Upper lobe of left lung (tissue), 6 donors: ENCODE results near the gene IL33. TPM values are rescaled to one million over a fixed set of nuclear protein-coding genes. Genes with fewer than 3 reads are reported as not detected.
A peak's percentile ranks its signal among the peaks of the same experiment; 100 is the strongest.
"Not testable (repeated sequence)": the region's sequence is repeated elsewhere in the genome, so short reads cannot be mapped to it uniquely, and the experiment has no call there.

ENCODE experiments used
- ATAC-seq, 2 donors: fragments of 200-7000 bp; cut with Tn5 transposase; one replicate each; pipeline ENCODE4 v1.9.1; 2022; ENCODE audit warnings: mild to moderate bottlenecking in 2 of 2, moderate library complexity in 2 of 2; ENCODE audit not compliant: low FRiP score in 2 of 2
- DNase-seq, 2 donors: peaks; one replicate each; pipeline ENCODE4 v3.0.0-alpha.2; 2019 to 2020
- H3K27ac ChIP-seq, 4 donors: fragments of 200-600 bp; sonication (generic); one replicate each; pipeline ENCODE4 v1.5.1; 2016 to 2019
- H3K27me3 ChIP-seq, 4 donors: fragments of 200-600 bp; sonication (generic); one replicate each; pipeline ENCODE4 v1.5.1; 2017 to 2019
- H3K36me3 ChIP-seq, 4 donors: fragments of 200-600 bp; sonication (generic); one replicate each; pipeline ENCODE4 v1.5.1; 2016 to 2019
- H3K4me1 ChIP-seq, 4 donors: fragments of 200-600 bp; sonication (generic); one replicate each; pipeline ENCODE4 v1.5.1; 2018 to 2019
- H3K4me3 ChIP-seq, 4 donors: fragments of 200-600 bp; sonication (generic); one replicate each; pipeline ENCODE4 v1.5.1; 2017 to 2019; ENCODE audit warnings: mild to moderate bottlenecking in 2 of 4, moderate library complexity in 1 of 4
- H3K9me3 ChIP-seq, 4 donors: fragments of 200-600 bp; sonication (generic); one replicate each; pipeline ENCODE4 v1.5.1; 2018 to 2019
- CTCF ChIP-seq, 6 experiments: fragments of 450-650 bp in 4 of 6; fragments of 200-600 bp in 2 of 6; sonication (generic) in 2 of 6; IDR thresholded peaks; one replicate each; pipeline ENCODE4 v1.5.1; 2016 to 2019; ENCODE audit warnings: antibody characterized with exemption in 6 of 6
- EP300 ChIP-seq, 4 donors: sonication (generic); formaldehyde crosslinking; IDR thresholded peaks; one replicate each; pipeline ENCODE4 v1.5.1; 2017; ENCODE audit warnings: antibody characterized with exemption in 4 of 4, control low read depth in 2 of 4
- POLR2A ChIP-seq, 4 donors: fragments of 450-650 bp; IDR thresholded peaks; one replicate each; pipeline ENCODE4 v1.5.1; 2016 to 2017; ENCODE audit warnings: antibody characterized with exemption in 4 of 4, mild to moderate bottlenecking in 2 of 4
- POLR2AphosphoS5 ChIP-seq, 2 donors: sonication (generic); formaldehyde crosslinking; IDR thresholded peaks; one replicate each; pipeline ENCODE4 v1.5.1; 2017; ENCODE audit warnings: antibody characterized with exemption in 2 of 2
- WGBS, 2 donors: methylation state at CpG; one replicate each; pipeline ENCODE4 v1.1.5; 2017 to 2018; 5-methylcytosine and 5-hydroxymethylcytosine counted together
- total RNA-seq, 6 donors: library from RNA; depleted of rRNA in 4 of 6; stranded (reverse); fragments of >200 nt in 4 of 6; gene quantifications; one replicate each; pipeline versions ENCODE4 v1.1.0 to v1.2.1, GENCODE V29; 2016 to 2021
- donor health status: DM: no; HTN: no; CAD: no; lungs with moderate emphysema.
- donor health status: DM: no; HTN: yes; CAD: no; lungs with severe emphysema.

IL33 gene
- 10 to 100 TPM in 5 of 6 donors, 1 to 10 TPM in 1; 4.2 to 60.6 (median 19.3) TPM for total RNA-seq

- peak in 1 of 2 donors; percentile 65 for ATAC-seq
- H3K9me3 ChIP-seq: peaks cover 0 to 6% (median 3%) of the 10 kb centered on the region in 4 donors
- peak within 1 kb of the TSS in 3 of 4 donors; percentile 23 to 73 (median 29) for H3K27ac ChIP-seq
- WGBS, 2 donors: 42 to 54% methylated on average over 3 of the region's 3 CpGs
- H3K4me1 ChIP-seq: peaks cover 0 to 9% (median 4%) of the 10 kb centered on the region in 4 donors
- no peak for TF ChIP-seq CTCF (IDR thresholded peaks at IDR 0.05)
- no peak for TF ChIP-seq POLR2AphosphoS5 (IDR thresholded peaks at IDR 0.05)
- peak within 1 kb of the TSS in 3 of 4 donors; percentile 18 to 45 (median 30) for H3K4me3 ChIP-seq
- no peaks in the 10 kb centered on the region for H3K27me3 ChIP-seq
- no peak for DNase-seq
- no peaks in the 10 kb centered on the region for H3K36me3 ChIP-seq
Measured at GRCh38 chr9:6215562-6215961, at the start of gene IL33. IL33 (plus strand) TSS chr9:6215807; CDS start chr9:6241695, 25,888 bp downstream.

GRCh38 chr9:6171667-6172066 is 43.9 kb upstream of the IL33 start:
- Histone ChIP-seq H3K36me3 (no peaks in the 10 kb centered on the region), H3K4me3 (no peak overlapping the region), H3K27me3 (no peaks in the 10 kb centered on the region), H3K4me1 (no peaks in the 10 kb centered on the region), H3K27ac (no peak overlapping the region), H3K9me3 (peaks cover 14 to 21% (median 15%) of the 10 kb centered on the region in 4 donors)
- TF ChIP-seq CTCF (IDR thresholded peaks at IDR 0.05): no peak
- no peak for TF ChIP-seq POLR2AphosphoS5 (IDR thresholded peaks at IDR 0.05)
- TF ChIP-seq POLR2A (IDR thresholded peaks at IDR 0.05): no peak
- TF ChIP-seq EP300 (IDR thresholded peaks at IDR 0.05): no peak
- ATAC-seq: no peak
- WGBS, 2 donors: 17 to 20% methylated on average over 1 of the region's 1 CpG
- no peak for DNase-seq

GRCh38 chr9:6173914-6174313 is 41.7 kb upstream of the IL33 start:
- no peak for DNase-seq
- no peaks in the 10 kb centered on the region for H3K36me3 ChIP-seq
- no peaks in the 10 kb centered on the region for H3K4me1 ChIP-seq
- TF ChIP-seq POLR2A (IDR thresholded peaks at IDR 0.05): no peak
- TF ChIP-seq POLR2AphosphoS5 (IDR thresholded peaks at IDR 0.05): no peak
- TF ChIP-seq CTCF (IDR thresholded peaks at IDR 0.05): no peak
- TF ChIP-seq EP300 (IDR thresholded peaks at IDR 0.05): no peak
- H3K9me3 ChIP-seq: peaks cover 14 to 21% (median 15%) of the 10 kb centered on the region in 4 donors
- H3K27me3 ChIP-seq: no peaks in the 10 kb centered on the region
- no peak overlapping the region for H3K27ac ChIP-seq
- H3K4me3 ChIP-seq: no peak overlapping the region
- ATAC-seq: no peak

GRCh38 chr9:6182549-6183226 is 32.9 kb upstream of the IL33 start:
- H3K4me3 ChIP-seq, ATAC-seq, H3K9me3 ChIP-seq, H3K36me3 ChIP-seq, H3K27ac ChIP-seq, H3K27me3 ChIP-seq: not testable (repeated sequence)
- WGBS, 2 donors: 89 to 95% methylated on average over 19 to 24 of the region's 31 CpGs
- peak in 1 of 2 donors; percentile 20 for DNase-seq
- peaks cover 6 to 11% (median 9%) of the 10 kb centered on the region in 4 donors for H3K4me1 ChIP-seq

GRCh38 chr9:6183227-6183551 is 32.4 kb upstream of the IL33 start:
- no peak for ATAC-seq
- TF ChIP-seq EP300 (IDR thresholded peaks at IDR 0.05): no peak
- no peak for TF ChIP-seq CTCF (IDR thresholded peaks at IDR 0.05)
- no peak for TF ChIP-seq POLR2A (IDR thresholded peaks at IDR 0.05)
- Histone ChIP-seq H3K4me1 (peaks cover 6 to 11% (median 9%) of the 10 kb centered on the region in 4 donors), H3K27ac (no peak overlapping the region), H3K4me3 (no peak overlapping the region), H3K9me3 (no peaks in the 10 kb centered on the region), H3K27me3 (no peaks in the 10 kb centered on the region), H3K36me3 (no peaks in the 10 kb centered on the region)
- DNase-seq: no peak
- WGBS, 2 donors: 96 to 100% methylated on average over 2 of the region's 2 CpGs
